ENCODE results near the gene PPFIA1. TPM values are rescaled to one million over a fixed set of nuclear protein-coding genes. Genes with fewer than 3 reads are reported as not detected.

Gene PPFIA1
- total RNA-seq, 1 donor, result 37.1 TPM

GRCh38 chr11:70432065-70432464, 161.6 kb downstream of the PPFIA1 start:
- no peak overlapping the region for H3K4me3 ChIP-seq (ENCODE audit: low read depth, low read length)
- TF ChIP-seq, protein P1, sequence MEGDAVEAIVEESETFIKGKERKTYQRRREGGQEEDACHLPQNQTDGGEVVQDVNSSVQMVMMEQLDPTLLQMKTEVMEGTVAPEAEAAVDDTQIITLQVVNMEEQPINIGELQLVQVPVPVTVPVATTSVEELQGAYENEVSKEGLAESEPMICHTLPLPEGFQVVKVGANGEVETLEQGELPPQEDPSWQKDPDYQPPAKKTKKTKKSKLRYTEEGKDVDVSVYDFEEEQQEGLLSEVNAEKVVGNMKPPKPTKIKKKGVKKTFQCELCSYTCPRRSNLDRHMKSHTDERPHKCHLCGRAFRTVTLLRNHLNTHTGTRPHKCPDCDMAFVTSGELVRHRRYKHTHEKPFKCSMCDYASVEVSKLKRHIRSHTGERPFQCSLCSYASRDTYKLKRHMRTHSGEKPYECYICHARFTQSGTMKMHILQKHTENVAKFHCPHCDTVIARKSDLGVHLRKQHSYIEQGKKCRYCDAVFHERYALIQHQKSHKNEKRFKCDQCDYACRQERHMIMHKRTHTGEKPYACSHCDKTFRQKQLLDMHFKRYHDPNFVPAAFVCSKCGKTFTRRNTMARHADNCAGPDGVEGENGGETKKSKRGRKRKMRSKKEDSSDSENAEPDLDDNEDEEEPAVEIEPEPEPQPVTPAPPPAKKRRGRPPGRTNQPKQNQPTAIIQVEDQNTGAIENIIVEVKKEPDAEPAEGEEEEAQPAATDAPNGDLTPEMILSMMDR (IDR thresholded peaks at IDR 0.05; ENCODE audit: insufficient read depth, low read length), result no peak
- DNase-seq (ENCODE audit: low read depth), result peak; percentile 18

- DNase-seq (ENCODE audit: low read depth), result no peak
- TF ChIP-seq, protein P1 (IDR thresholded peaks at IDR 0.05; ENCODE audit: insufficient read depth, low read length), result no peak
- H3K4me3 ChIP-seq (ENCODE audit: low read depth, low read length), result no peak overlapping the region
Measured at GRCh38 chr11:70432580-70432979, 162.1 kb downstream of the PPFIA1 start.

- DNase-seq (ENCODE audit: low read depth), result no peak
- no peak overlapping the region for H3K4me3 ChIP-seq (ENCODE audit: low read depth, low read length)
- TF ChIP-seq, protein P1 (IDR thresholded peaks at IDR 0.05; ENCODE audit: insufficient read depth, low read length), result no peak
Measured at GRCh38 chr11:70433038-70433437, 162.5 kb downstream of the PPFIA1 start.

- no peak overlapping the region for H3K4me3 ChIP-seq (ENCODE audit: low read depth, low read length)
- TF ChIP-seq, protein P1 (IDR thresholded peaks at IDR 0.05; ENCODE audit: insufficient read depth, low read length), result no peak
- no peak for DNase-seq (ENCODE audit: low read depth)
Measured at GRCh38 chr11:70433526-70433925, 163.0 kb downstream of the PPFIA1 start.

Small RNA genes lying within 50 kb of the gene (small RNA-seq; reads per million reads assigned to genes)
- gene MIR548K, result 1.6 reads per million, percentile 58 among the genes with 10 or more reads in this experiment

Other genes with a start within 250 kb of the PPFIA1 start
- 0.36 TPM in 1 of 2 replicates, not detected in the other for gene ANO1, start 192.4 kb upstream of the PPFIA1 start, total RNA-seq (ENCODE audit: low replicate concordance)
- 21.8 and 30.8 TPM in 2 replicates for gene FADD, start 67.4 kb upstream of the PPFIA1 start, total RNA-seq (ENCODE audit: low replicate concordance)
- 349 and 364 TPM in 2 replicates for gene CTTN, start 127.8 kb downstream of the PPFIA1 start, total RNA-seq (ENCODE audit: low replicate concordance)